BLaER1 (cell line): Measurements from ENCODE around the gene TTC39A.

Source experiments
- H3K27ac ChIP-seq: shearing (Covaris generic); formaldehyde crosslinking; 2 replicates; pipeline ENCODE4 v1.8.1; 2022
- H3K27me3 ChIP-seq: shearing (Covaris generic); formaldehyde crosslinking; 2 replicates; pipeline ENCODE4 v1.8.1; 2022
- H3K36me3 ChIP-seq: shearing (Covaris generic); formaldehyde crosslinking; 2 replicates; pipeline ENCODE4 v1.8.1; 2022
- H3K4me1 ChIP-seq: shearing (Covaris generic); formaldehyde crosslinking; 2 replicates; pipeline ENCODE4 v1.8.1; 2022
- H3K4me2 ChIP-seq: shearing (Covaris generic); formaldehyde crosslinking; 2 replicates; pipeline ENCODE4 v1.8.1; 2022
- H3K4me3 ChIP-seq: shearing (Covaris generic); formaldehyde crosslinking; 2 replicates; pipeline ENCODE4 v1.8.1; 2022
- H3K9ac ChIP-seq: shearing (Covaris generic); formaldehyde crosslinking; 2 replicates; pipeline ENCODE4 v1.8.1; 2022
- H3K9me3 ChIP-seq: shearing (Covaris generic); formaldehyde crosslinking; 2 replicates; pipeline ENCODE4 v1.8.1; 2022
- H4K20me1 ChIP-seq: shearing (Covaris generic); formaldehyde crosslinking; 2 replicates; pipeline ENCODE4 v1.8.1; 2022
- Cebpa-rat ChIP-seq: shearing (Covaris generic); IDR thresholded peaks from 2 replicates; pipeline ENCODE4 v1.8.1; 2022

Gene TTC39A

DNA sequence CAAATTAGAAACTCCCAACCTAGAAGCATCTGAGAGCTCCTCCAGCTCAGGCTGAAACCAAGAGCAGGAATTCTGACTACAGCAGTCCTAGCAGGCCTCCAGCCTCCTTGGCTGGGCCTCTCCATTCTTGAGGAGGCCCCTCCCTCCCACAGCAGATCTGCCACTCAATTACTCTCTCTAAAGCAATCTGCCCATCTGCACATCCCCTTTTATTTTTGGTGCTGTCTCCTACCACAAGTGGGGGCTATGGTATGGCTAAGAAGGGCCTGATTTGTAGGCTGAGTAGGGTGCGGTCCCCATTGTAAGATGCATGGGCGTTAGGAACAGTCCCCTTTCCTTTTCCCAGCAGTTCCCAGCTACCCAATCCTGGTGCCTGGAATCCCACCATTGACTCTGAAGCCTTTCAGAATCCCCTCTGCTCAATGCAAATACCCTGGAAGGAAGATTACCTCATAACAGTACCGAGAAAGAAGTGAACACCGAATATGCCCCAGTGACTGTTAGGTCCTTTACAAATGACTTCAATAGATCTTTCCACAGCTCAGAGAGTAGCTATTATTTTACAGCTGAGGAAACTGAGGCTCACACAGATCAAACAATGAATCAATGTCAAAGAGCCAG lies 11.6 kb upstream of the TTC39A start:
- Histone ChIP-seq H3K4me1 (no peaks in the 10 kb centered on the region), H3K4me2 (no peak overlapping the region), H3K9ac (no peak overlapping the region), H4K20me1 (no peaks in the 10 kb centered on the region), H3K4me3 (no peak overlapping the region), H3K36me3 (no peaks in the 10 kb centered on the region), H3K27ac (no peak overlapping the region), H3K9me3 (no peaks in the 10 kb centered on the region), H3K27me3 (peaks cover 15% of the 10 kb centered on the region; the same call in 1 of the 2 replicates)
- no peak for TF ChIP-seq Cebpa-rat

GRCh38 chr1:51340380-51340779 lies 10.0 kb upstream of the TTC39A start:
- no peaks in the 10 kb centered on the region for H3K9me3 ChIP-seq
- H3K27ac ChIP-seq = no peak overlapping the region
- no peak overlapping the region for H3K4me2 ChIP-seq
- H3K36me3 ChIP-seq = no peaks in the 10 kb centered on the region
- H4K20me1 ChIP-seq = no peaks in the 10 kb centered on the region
- H3K4me1 ChIP-seq = no peaks in the 10 kb centered on the region
- no peak overlapping the region for H3K9ac ChIP-seq
- no peak for TF ChIP-seq Cebpa-rat
- H3K4me3 ChIP-seq = no peak overlapping the region
- H3K27me3 ChIP-seq = peaks cover 12% of the 10 kb centered on the region; the same call in 1 of the 2 replicates

- H3K4me2 ChIP-seq = no peak overlapping the region
- H4K20me1 ChIP-seq = no peaks in the 10 kb centered on the region
- H3K36me3 ChIP-seq = no peaks in the 10 kb centered on the region
- H3K27ac ChIP-seq = no peak overlapping the region
- H3K9me3 ChIP-seq = no peaks in the 10 kb centered on the region
- TF ChIP-seq Cebpa-rat = no peak
- H3K9ac ChIP-seq = no peak overlapping the region
- H3K27me3 ChIP-seq = peaks cover 8% of the 10 kb centered on the region
- H3K4me3 ChIP-seq = no peak overlapping the region
- H3K4me1 ChIP-seq = no peaks in the 10 kb centered on the region
Measured at GRCh38 chr1:51336711-51337110, 6.3 kb upstream of the TTC39A start.

DNA sequence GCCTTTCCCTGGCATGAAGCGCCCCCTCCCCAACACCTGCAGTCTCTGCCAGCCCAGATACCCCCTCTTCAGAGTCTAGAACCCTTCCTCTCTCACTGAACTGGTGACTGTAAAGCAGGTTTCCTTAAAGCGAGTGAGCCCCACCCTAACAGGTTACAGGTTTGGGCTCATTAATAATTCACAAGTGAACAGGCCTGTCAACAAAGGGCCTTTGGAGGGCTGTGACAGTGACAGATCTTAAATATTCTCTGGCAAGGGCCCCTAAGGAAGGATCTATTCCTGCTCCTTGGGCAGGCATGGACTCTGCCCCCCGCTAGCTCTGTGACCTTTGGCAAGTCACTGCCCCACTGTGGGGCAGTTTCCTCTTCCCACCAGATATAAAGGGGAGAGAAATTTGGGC lies 5.6 kb upstream of the TTC39A start:
- Histone ChIP-seq H3K27ac (no peak overlapping the region), H3K4me1 (peaks cover 6% of the 10 kb centered on the region), H4K20me1 (no peaks in the 10 kb centered on the region), H3K4me3 (no peak overlapping the region), H3K36me3 (no peaks in the 10 kb centered on the region), H3K9me3 (no peaks in the 10 kb centered on the region), H3K9ac (no peak overlapping the region), H3K27me3 (peaks cover 15% of the 10 kb centered on the region), H3K4me2 (no peak overlapping the region)
- no peak for TF ChIP-seq Cebpa-rat

GRCh38 chr1:51331206-51332100 lies 1.1 kb upstream of the TTC39A start:
- H3K9ac ChIP-seq = no peak overlapping the region
- H3K27ac ChIP-seq = no peak overlapping the region
- H3K9me3 ChIP-seq = no peaks in the 10 kb centered on the region
- peaks cover 15% of the 10 kb centered on the region for H3K4me1 ChIP-seq
- no peak overlapping the region for H3K4me3 ChIP-seq
- H3K27me3 ChIP-seq = peaks cover 45% of the 10 kb centered on the region
- TF ChIP-seq Cebpa-rat = no peak
- no peaks in the 10 kb centered on the region for H3K36me3 ChIP-seq
- H3K4me2 ChIP-seq = peak overlapping the region; percentile 65
- H4K20me1 ChIP-seq = no peaks in the 10 kb centered on the region; the same call in 1 of the 2 replicates

DNA sequence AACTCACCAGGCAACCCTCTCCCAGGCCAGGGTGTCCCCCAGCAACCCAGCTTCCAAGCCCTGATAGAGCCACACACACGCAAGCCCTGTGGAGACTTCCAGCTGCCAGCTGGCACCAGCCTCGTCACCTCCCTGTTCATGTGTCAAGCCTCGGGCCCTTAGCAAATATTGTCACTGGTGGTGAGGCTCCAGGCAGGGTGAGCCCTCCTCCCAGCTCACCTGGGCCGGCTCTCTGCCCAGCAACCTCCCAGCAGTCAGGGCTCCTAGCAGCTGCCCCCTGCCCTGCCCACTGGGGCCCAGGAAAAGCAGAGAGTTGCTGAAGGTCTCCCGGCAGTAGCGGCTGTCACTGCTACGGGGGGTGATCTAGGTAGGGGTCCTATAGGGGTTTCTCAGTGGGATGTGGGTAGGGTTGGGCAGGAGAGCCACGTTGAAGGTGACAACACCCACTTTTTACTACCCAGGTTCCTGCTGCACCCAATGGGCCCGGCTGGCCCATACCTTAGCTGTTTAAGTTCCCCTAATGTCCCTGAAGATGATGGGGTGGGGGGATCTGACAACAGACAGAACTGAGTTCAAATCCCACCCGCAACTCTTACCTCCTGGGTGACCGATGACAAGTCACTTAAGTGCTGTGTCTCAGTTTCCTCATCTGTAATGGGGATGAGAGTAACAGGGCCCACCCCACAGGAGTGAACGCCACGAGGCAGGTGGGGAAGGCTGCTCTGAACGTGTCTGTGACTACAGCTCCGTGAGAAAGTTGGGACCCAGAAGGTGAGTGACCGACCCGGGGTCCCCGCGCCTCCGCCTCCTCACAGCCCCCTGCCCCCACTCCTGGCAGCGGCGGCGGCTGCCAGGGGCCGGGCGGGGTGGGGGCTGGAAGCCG lies 678 bp downstream of the TTC39A start:
- Histone ChIP-seq H4K20me1 (no peaks in the 10 kb centered on the region; the same call in 1 of the 2 replicates), H3K4me1 (peaks cover 15% of the 10 kb centered on the region), H3K4me3 (peak overlapping the region; percentile 54), H3K27me3 (peaks cover 45% of the 10 kb centered on the region), H3K4me2 (peak overlapping the region; percentile 65), H3K9me3 (no peaks in the 10 kb centered on the region), H3K27ac (no peak overlapping the region), H3K9ac (no peak overlapping the region), H3K36me3 (no peaks in the 10 kb centered on the region)
- no peak for TF ChIP-seq Cebpa-rat

GRCh38 chr1:51328926-51329325 lies 1.4 kb downstream of the TTC39A start:
- no peak overlapping the region for H3K9ac ChIP-seq
- TF ChIP-seq Cebpa-rat = no peak
- H3K36me3 ChIP-seq = no peaks in the 10 kb centered on the region
- no peak overlapping the region for H3K4me3 ChIP-seq
- H3K9me3 ChIP-seq = no peaks in the 10 kb centered on the region
- H3K4me2 ChIP-seq = no peak overlapping the region
- H3K27ac ChIP-seq = no peak overlapping the region
- peaks cover 23% of the 10 kb centered on the region for H3K4me1 ChIP-seq
- H3K27me3 ChIP-seq = peaks cover 45% of the 10 kb centered on the region
- H4K20me1 ChIP-seq = no peaks in the 10 kb centered on the region; the same call in 1 of the 2 replicates

DNA sequence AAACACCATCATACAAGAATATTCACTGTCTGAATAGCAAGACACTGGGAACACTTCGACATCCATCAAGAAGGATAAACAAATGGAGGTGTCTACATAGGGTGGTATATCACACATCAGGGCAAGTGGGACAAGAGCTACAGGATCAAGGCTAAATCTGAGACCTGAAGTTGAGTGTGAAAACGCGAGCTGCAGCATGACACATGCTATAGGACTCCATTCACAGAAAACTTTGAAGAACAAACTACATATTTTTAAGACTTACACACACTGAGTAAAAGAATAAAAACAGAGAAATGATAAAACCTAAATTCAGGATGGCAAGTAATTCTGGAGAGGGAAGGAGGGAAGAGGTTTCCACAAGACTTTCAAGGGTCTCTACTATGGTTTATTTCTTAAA lies 2.1 kb downstream of the TTC39A start:
- no peak for TF ChIP-seq Cebpa-rat
- H3K9ac ChIP-seq = no peak overlapping the region
- no peak overlapping the region for H3K4me3 ChIP-seq
- peaks cover 45% of the 10 kb centered on the region for H3K27me3 ChIP-seq
- no peaks in the 10 kb centered on the region for H3K9me3 ChIP-seq
- H3K36me3 ChIP-seq = no peaks in the 10 kb centered on the region
- no peaks in the 10 kb centered on the region; the same call in 1 of the 2 replicates for H4K20me1 ChIP-seq
- no peak overlapping the region for H3K4me2 ChIP-seq
- peaks cover 23% of the 10 kb centered on the region for H3K4me1 ChIP-seq
- no peak overlapping the region for H3K27ac ChIP-seq

DNA sequence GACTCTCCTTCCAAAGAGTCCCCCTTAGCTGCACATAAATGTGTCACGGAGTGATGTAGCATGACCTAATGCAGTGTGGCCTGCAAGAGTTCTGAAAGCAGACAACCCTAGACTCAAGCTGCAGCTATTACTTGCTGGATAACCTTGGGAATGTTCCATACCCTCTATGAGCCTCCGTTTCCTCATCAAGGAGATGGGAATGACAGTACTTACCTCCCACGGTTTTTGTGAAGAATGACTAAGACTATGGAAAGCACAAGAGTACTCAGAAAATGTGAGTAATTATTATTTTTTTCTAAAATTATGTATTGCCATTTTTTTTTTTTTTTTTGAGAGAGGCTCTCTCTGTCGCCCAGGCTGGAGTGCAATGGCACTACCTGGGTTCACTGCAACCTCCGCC lies 3.0 kb downstream of the TTC39A start:
- Histone ChIP-seq H3K4me1 (peaks cover 23% of the 10 kb centered on the region), H3K9ac (no peak overlapping the region), H3K36me3 (no peaks in the 10 kb centered on the region), H3K9me3 (no peaks in the 10 kb centered on the region), H4K20me1 (no peaks in the 10 kb centered on the region; the same call in 1 of the 2 replicates), H3K4me2 (no peak overlapping the region), H3K27me3 (peaks cover 44% of the 10 kb centered on the region), H3K27ac (no peak overlapping the region), H3K4me3 (no peak overlapping the region)
- TF ChIP-seq Cebpa-rat = no peak
